Epithelial cell of proximal tubule (primary cell): ENCODE data around the gene ADORA1. TPM values are rescaled to one million over a fixed set of nuclear protein-coding genes. Genes with fewer than 3 reads are reported as not detected.

ENCODE experiments used
- DNase-seq: peaks from one replicate; pipeline ENCODE4 v3.0.0-alpha.2; 2011; ENCODE audit warnings: low read depth
- H3K4me3 ChIP-seq: 2 replicates; pipeline ENCODE4 v1.5.1; 2011; ENCODE audit warnings: low read depth, mild to moderate bottlenecking, low read length
- total RNA-seq: library from RNA; depleted of rRNA; stranded (reverse); fragments of >200 nt; gene quantifications from 2 replicates; pipeline ENCODE4 v1.2.3, GENCODE V29; 2015
- TF ChIP-seq, protein P1 (sequence below): conservative IDR thresholded peaks from 2 replicates; pipeline ENCODE4 v1.5.1; 2012; ENCODE audit warnings: low read depth, mild to moderate bottlenecking, low read length

The ADORA1 gene
- total RNA-seq, 1 donor from 2014 or later, result 3.7 TPM

DNA sequence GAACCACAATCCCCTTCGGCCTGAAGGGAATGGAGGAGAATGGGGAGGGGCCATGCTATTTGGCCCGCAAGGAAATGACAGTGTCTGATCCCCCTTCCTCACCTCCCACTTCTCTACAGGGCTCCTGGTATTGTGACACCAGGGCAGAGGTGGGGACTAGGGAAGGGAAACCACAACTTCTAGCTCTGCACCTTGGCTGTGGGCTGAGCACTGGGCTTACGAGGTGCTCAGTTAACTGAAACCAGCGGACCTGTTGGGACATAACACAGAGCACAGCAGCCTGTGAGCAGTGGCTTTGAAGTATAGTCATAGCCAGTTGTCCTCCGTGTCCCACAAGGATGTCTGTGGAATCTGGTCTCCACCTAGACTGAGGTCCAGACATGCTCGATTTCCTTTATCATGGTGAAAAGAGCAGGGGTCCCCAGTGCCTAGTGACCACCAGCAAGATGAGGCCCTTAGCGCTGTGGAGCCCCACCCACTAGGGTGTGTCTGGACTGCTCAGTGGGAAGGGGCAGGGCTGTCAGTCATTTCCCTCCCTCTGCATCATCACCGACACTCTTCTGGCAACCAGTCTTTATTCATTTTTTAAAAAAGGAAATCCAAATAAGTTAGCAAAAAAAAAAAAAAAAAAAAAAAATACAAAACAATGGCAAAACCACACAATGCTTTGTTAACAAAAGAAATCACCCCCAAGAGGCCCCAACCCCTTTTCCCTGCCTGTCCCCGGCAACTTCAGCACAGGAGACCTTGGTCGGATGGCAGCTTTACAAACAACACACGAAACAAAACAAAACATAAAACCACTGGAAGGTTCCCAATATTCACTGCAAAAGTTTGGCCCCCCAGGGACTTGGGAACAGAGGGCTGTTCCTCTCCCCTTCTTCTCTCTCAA lies 44.7 kb upstream of the ADORA1 start:
- TF ChIP-seq, protein P1, sequence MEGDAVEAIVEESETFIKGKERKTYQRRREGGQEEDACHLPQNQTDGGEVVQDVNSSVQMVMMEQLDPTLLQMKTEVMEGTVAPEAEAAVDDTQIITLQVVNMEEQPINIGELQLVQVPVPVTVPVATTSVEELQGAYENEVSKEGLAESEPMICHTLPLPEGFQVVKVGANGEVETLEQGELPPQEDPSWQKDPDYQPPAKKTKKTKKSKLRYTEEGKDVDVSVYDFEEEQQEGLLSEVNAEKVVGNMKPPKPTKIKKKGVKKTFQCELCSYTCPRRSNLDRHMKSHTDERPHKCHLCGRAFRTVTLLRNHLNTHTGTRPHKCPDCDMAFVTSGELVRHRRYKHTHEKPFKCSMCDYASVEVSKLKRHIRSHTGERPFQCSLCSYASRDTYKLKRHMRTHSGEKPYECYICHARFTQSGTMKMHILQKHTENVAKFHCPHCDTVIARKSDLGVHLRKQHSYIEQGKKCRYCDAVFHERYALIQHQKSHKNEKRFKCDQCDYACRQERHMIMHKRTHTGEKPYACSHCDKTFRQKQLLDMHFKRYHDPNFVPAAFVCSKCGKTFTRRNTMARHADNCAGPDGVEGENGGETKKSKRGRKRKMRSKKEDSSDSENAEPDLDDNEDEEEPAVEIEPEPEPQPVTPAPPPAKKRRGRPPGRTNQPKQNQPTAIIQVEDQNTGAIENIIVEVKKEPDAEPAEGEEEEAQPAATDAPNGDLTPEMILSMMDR, result no peak
- DNase-seq, result no peak

DNA sequence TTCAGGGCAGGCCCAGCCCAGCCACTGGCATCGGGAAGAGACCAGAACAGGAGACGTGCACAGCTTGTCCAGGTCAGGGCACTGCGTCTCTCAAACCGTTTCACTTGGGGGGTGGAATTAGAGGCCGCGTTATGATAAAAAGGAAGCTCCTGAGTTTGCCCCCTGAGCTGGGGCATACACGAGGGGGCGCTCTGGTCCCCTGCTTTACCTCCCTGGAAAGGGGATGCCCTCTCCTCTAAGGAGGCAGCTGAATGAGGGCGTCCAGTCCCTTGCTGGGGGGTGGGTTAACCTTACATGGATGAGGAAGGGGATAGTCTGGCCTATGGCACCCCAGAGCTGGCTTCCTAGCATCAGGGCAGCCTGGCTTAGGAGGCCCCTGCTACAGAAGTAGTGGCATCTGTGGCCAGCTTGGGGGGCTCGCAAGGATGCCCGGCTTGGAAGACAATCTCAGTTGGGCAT lies 44.0 kb upstream of the ADORA1 start:
- DNase-seq, result no peak
- TF ChIP-seq, protein P1, result no peak
- H3K4me3 ChIP-seq, result no peak overlapping the region

More for the DNA sequence above, 44.7 kb upstream of the ADORA1 start:
- no peak overlapping the region for H3K4me3 ChIP-seq

DNA sequence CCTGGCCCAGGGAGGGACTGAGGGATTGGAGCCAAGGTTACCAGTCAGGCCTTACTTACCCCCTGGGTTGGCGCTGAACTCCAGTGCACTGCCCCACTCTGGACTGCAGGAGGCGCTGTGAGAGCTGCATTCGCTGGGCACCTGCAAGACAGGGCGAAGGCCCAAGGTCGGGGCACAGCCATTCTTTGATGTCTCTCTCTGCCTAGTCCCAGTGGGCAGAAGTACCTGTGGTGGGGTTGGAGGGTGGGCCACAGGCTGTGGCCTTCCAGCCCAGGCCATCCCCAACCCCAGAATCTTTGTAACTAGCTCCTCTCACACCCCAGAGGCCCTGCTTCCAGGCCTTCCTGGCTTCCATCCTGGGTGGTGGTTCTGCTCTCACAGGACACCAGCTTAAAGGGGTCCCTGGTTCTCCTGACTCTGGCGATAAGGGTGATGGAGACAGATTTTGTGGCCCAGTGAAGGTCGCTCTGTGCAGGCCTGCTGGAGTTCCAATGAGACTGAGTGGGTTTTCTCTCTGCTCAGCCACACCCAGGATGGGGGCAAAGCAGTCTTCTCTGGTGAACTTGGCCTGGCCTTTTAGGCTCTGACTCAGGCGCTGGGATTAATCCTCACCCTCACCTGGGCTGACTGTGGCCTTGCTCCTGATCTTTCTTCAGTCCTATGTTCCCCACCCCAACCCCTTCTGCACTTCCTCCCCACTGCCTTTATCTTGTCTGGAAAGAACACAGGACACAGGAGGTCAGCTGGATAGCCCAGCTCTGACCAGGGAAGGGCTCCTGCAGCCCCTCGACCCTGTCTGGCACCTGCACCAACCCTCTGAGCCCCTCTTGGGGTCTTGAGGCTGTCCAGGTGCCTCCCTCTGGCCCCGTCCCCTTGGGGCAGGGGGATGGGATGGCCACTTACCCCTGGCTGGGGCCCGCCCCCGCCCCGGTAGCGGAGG lies 42.7 kb upstream of the ADORA1 start:
- TF ChIP-seq, protein P1, result peak; percentile 61
- H3K4me3 ChIP-seq, result no peak overlapping the region
- DNase-seq, result no peak

DNA sequence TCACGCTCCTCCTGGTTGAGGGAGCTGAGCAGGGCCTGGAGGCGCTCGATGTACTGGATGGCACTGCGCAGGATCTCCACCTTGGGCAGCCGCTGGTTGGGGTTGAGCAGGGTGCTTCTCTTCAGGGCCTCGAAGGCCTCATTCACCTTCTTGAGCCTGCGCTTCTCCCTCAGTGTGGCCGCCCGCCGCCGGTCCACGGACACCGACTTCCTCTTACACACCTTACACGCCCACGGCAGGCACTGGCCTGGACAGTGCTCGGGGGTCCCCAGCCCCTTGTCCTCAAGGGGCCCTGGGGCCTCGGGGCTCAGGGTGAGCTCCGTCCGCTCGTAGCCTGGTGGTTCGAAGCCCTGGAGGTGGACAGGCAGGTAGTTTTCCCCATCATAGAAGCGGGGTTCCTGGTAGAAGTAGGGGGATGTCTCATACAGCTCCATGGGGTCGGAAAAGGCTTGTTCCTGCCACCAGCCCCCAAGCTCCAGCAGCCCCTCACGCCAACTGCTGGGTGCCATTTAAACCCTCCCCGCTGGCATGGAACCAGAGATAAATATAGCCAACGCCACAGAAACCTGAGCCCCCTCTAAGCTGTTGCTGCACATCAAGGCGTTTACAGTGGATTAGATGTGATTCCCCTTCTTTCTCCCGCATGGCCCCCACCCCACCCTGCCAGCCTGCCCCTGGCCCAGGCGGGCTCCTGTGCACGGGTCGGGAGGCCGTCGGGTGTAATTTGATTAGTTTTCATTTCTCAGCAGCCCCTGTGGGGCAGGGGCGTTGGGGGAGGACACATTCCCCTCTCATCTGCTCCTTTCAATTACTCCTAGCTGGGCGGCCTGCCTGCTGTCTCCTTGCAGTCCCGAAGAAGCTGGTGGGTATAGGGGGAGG lies 41.8 kb upstream of the ADORA1 start, which contains the start of gene MYOG:
Gene MYOG, minus strand, starts transcription at position 485 of the 879 bp plus-strand sequence. Its CDS starts 51 bp downstream, at position 434.
- TF ChIP-seq, protein P1, result no peak
- no peak for DNase-seq

DNA sequence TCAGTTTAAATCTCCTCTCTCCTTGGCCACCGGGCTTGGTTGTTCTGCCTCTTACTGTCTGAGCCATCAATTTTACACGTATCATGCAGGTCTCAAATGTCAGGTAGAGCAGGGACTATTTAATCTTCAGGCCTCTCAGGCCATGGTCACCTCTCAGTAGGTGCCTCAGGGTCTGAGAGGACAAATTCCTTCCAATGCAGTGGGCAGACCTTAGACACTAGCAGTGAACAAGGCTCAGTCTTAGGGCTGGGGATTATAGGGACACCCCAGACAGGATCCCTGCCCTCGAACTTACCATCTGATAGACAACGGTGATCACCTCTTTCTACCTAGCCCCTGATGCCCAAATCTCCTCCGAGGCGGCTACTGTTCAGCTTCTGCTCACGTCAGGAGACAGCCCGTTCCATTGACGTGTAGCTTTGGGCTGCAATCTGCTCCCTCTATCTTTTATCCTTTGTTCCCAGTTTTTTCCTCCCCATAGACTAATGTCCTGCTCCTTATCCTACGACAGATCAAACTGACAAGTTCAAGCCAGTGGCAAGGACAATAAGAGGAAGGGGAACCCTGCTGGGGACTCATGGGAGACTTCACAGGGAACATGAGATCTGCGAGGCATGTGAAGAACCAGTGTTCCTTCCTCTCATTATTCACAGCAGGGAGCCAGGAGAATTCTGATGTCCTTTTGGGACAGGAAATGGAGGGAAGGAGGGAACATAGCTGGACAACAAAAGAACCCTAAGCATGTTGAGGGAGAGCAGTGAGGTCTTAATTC lies 40.3 kb upstream of the ADORA1 start:
- TF ChIP-seq, protein P1, result no peak
- H3K4me3 ChIP-seq, result no peak overlapping the region
- no peak for DNase-seq

More for the DNA sequence above, 41.8 kb upstream of the ADORA1 start, which contains the start of gene MYOG:
- no peak within 1 kb of the TSS for H3K4me3 ChIP-seq
